HCT116 (cell line): Measurements from ENCODE around the gene EVC2.

Experiments
- ATF3 ChIP-seq: IDR thresholded peaks from 2 replicates; pipeline ENCODE4 v1.6.1; 2012
- CEBPB ChIP-seq: IDR thresholded peaks from 2 replicates; pipeline ENCODE4 v1.6.1; 2012; ENCODE audit warnings: low read depth
- CTCF ChIP-seq, 3 experiments: fragments of 200-600 bp in 1 of 3; sonication (generic) in 1 of 3; IDR thresholded peaks in 2 of 3; conservative IDR thresholded peaks in 1 of 3; 2 replicates each; pipeline ENCODE4 v1.5.1; 2012 to 2017; ENCODE audit warnings: low read depth in 2 of 3, low read length in 2 of 3, antibody characterized with exemption in 1 of 3, borderline replicate concordance in 1 of 3, control low read depth in 1 of 3, mild to moderate bottlenecking in 1 of 3, mixed read lengths in 1 of 3, mixed run types in 1 of 3, moderate library complexity in 1 of 3; ENCODE audit not compliant: insufficient read depth in 1 of 3
- EGR1 ChIP-seq: IDR thresholded peaks from 2 replicates; pipeline ENCODE4 v1.6.1; 2012; ENCODE audit warnings: low read depth
- EZH2 ChIP-seq: fragments of 200-600 bp; sonication (generic); IDR thresholded peaks from 2 replicates; pipeline ENCODE4 v1.6.1; 2017; ENCODE audit warnings: antibody characterized with exemption, mixed run types
- JUND ChIP-seq: IDR thresholded peaks from 2 replicates; pipeline ENCODE4 v1.6.1; 2012
- MAX ChIP-seq: IDR thresholded peaks from 2 replicates; pipeline ENCODE4 v1.6.1; 2012
- POLR2A ChIP-seq: IDR thresholded peaks from 2 replicates; pipeline ENCODE4 v1.7.0; 2011; ENCODE audit warnings: borderline replicate concordance; ENCODE audit not compliant: insufficient read depth, insufficient read length; ENCODE audit errors: extremely low read depth
- POLR2AphosphoS5 ChIP-seq: IDR thresholded peaks from 2 replicates; pipeline ENCODE4 v1.6.1; 2011; ENCODE audit warnings: mild to moderate bottlenecking, low read depth, low read length, moderate library complexity
- RAD21 ChIP-seq: IDR thresholded peaks from 2 replicates; pipeline ENCODE4 v1.6.1; 2012; ENCODE audit warnings: low read depth, mild to moderate bottlenecking
- REST ChIP-seq: IDR thresholded peaks from 2 replicates; pipeline ENCODE4 v1.6.1; 2012; ENCODE audit warnings: low read depth
- TCF7L2 ChIP-seq: IDR thresholded peaks from 2 replicates; pipeline ENCODE4 v1.7.0; 2011; ENCODE audit warnings: borderline replicate concordance, inconsistent platforms; ENCODE audit not compliant: insufficient read depth, insufficient read length; ENCODE audit errors: extremely low read depth
- YY1 ChIP-seq: IDR thresholded peaks from 2 replicates; pipeline ENCODE4 v1.6.1; 2011; ENCODE audit warnings: low read length, low read depth, moderate library complexity, mild to moderate bottlenecking; ENCODE audit not compliant: insufficient replicate concordance; ENCODE audit errors: extremely low read depth
- ZNF274 ChIP-seq: fragments of 200-500 bp; sonication (Bioruptor generic); IDR thresholded peaks from 2 replicates; pipeline ENCODE4 v1.6.1; 2014; ENCODE audit warnings: mild to moderate bottlenecking, low read depth, low read length, inconsistent platforms

- TF ChIP-seq EZH2 (no peak), MAX (no peak), CTCF (IDR thresholded peaks at IDR 0.05 in 2 of 3, conservative IDR thresholded peaks at IDR 0.05 in 1 of 3; ENCODE audit: borderline replicate concordance in 1 of 3, insufficient read depth in 1 of 3, low read depth in 2 of 3, low read length in 2 of 3) (no peak), POLR2A (no peak), ATF3 (no peak), ZNF274 (no peak), TCF7L2 (no peak), YY1 (no peak), RAD21 (no peak), JUND (no peak), EGR1 (no peak), CEBPB (no peak), POLR2AphosphoS5 (no peak), REST (no peak)
These were observed 90.1 kb downstream of the EVC2 start for GRCh38 chr4:5618051-5618960.
